HepG2 (cell line): ENCODE measurements around the gene CCDC142.

Source experiments
- E2F1 ChIP-seq: sonication (generic); formaldehyde crosslinking; IDR thresholded peaks from 2 replicates; pipeline ENCODE4 v1.5.0; 2020; ENCODE audit warnings: missing genetic modification reagents
- SP2 ChIP-seq: sonication (generic); formaldehyde crosslinking; IDR thresholded peaks from 2 replicates; pipeline ENCODE4 v1.5.1; 2020; ENCODE audit warnings: mild to moderate bottlenecking, missing genetic modification reagents
- TF ChIP-seq, protein P1 (sequence below): sonication (generic); formaldehyde crosslinking; IDR thresholded peaks from 2 replicates; pipeline ENCODE4 v1.5.0; 2020; ENCODE audit warnings: mild to moderate bottlenecking, missing genetic modification reagents, moderate library complexity
- TF ChIP-seq, protein P2 (sequence below): sonication (generic); formaldehyde crosslinking; IDR thresholded peaks from 2 replicates; pipeline ENCODE4 v1.5.1; 2020; ENCODE audit warnings: missing genetic modification reagents, mild to moderate bottlenecking, borderline replicate concordance
- TF ChIP-seq, protein P3 (sequence below), 2 experiments: IDR thresholded peaks; 2 replicates each; pipeline ENCODE4 v1.6.1; 2011 to 2012; ENCODE audit warnings: low read length in 2 of 2, borderline replicate concordance in 1 of 2, low read depth in 1 of 2, mild to moderate bottlenecking in 1 of 2, moderate library complexity in 1 of 2

GRCh38 chr2:74532222-74532621, 49.4 kb upstream of the CCDC142 start:
- TF ChIP-seq E2F1 (CRISPR knock-in tag), result no peak
- TF ChIP-seq, protein P1, sequence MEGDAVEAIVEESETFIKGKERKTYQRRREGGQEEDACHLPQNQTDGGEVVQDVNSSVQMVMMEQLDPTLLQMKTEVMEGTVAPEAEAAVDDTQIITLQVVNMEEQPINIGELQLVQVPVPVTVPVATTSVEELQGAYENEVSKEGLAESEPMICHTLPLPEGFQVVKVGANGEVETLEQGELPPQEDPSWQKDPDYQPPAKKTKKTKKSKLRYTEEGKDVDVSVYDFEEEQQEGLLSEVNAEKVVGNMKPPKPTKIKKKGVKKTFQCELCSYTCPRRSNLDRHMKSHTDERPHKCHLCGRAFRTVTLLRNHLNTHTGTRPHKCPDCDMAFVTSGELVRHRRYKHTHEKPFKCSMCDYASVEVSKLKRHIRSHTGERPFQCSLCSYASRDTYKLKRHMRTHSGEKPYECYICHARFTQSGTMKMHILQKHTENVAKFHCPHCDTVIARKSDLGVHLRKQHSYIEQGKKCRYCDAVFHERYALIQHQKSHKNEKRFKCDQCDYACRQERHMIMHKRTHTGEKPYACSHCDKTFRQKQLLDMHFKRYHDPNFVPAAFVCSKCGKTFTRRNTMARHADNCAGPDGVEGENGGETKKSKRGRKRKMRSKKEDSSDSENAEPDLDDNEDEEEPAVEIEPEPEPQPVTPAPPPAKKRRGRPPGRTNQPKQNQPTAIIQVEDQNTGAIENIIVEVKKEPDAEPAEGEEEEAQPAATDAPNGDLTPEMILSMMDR (CRISPR knock-in tag), result peak; percentile 72
- TF ChIP-seq, protein P2, sequence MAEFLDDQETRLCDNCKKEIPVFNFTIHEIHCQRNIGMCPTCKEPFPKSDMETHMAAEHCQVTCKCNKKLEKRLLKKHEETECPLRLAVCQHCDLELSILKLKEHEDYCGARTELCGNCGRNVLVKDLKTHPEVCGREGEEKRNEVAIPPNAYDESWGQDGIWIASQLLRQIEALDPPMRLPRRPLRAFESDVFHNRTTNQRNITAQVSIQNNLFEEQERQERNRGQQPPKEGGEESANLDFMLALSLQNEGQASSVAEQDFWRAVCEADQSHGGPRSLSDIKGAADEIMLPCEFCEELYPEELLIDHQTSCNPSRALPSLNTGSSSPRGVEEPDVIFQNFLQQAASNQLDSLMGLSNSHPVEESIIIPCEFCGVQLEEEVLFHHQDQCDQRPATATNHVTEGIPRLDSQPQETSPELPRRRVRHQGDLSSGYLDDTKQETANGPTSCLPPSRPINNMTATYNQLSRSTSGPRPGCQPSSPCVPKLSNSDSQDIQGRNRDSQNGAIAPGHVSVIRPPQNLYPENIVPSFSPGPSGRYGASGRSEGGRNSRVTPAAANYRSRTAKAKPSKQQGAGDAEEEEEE (CRISPR knock-in tag), result no peak
- TF ChIP-seq SP2, result no peak
- TF ChIP-seq, protein P3, sequence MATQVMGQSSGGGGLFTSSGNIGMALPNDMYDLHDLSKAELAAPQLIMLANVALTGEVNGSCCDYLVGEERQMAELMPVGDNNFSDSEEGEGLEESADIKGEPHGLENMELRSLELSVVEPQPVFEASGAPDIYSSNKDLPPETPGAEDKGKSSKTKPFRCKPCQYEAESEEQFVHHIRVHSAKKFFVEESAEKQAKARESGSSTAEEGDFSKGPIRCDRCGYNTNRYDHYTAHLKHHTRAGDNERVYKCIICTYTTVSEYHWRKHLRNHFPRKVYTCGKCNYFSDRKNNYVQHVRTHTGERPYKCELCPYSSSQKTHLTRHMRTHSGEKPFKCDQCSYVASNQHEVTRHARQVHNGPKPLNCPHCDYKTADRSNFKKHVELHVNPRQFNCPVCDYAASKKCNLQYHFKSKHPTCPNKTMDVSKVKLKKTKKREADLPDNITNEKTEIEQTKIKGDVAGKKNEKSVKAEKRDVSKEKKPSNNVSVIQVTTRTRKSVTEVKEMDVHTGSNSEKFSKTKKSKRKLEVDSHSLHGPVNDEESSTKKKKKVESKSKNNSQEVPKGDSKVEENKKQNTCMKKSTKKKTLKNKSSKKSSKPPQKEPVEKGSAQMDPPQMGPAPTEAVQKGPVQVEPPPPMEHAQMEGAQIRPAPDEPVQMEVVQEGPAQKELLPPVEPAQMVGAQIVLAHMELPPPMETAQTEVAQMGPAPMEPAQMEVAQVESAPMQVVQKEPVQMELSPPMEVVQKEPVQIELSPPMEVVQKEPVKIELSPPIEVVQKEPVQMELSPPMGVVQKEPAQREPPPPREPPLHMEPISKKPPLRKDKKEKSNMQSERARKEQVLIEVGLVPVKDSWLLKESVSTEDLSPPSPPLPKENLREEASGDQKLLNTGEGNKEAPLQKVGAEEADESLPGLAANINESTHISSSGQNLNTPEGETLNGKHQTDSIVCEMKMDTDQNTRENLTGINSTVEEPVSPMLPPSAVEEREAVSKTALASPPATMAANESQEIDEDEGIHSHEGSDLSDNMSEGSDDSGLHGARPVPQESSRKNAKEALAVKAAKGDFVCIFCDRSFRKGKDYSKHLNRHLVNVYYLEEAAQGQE (IDR thresholded peaks at IDR 0.05; ENCODE audit: borderline replicate concordance in 1 of 2, low read depth in 1 of 2, low read length in 2 of 2), result no peak
